HepG2 (cell line): Measurements from ENCODE around the gene LGALS4. TPM values are rescaled to one million over a fixed set of nuclear protein-coding genes. Genes with fewer than 3 reads are reported as not detected.

Source experiments
- AHDC1 ChIP-seq: sonication (generic); formaldehyde crosslinking; IDR thresholded peaks from 2 replicates; pipeline ENCODE4 v1.5.1; 2020; ENCODE audit warnings: mild to moderate bottlenecking, missing genetic modification reagents, borderline replicate concordance
- CBX5 ChIP-seq: sonication (generic); formaldehyde crosslinking; IDR thresholded peaks from 2 replicates; pipeline ENCODE4 v1.4.0; 2020; ENCODE audit warnings: missing genetic modification reagents, borderline replicate concordance
- SIN3B ChIP-seq: fragments of 150-350 bp; IDR thresholded peaks from 2 replicates; pipeline ENCODE4 v1.6.1; 2014; ENCODE audit warnings: low read length
- ZHX1 ChIP-seq: sonication (generic); formaldehyde crosslinking; IDR thresholded peaks from 2 replicates; pipeline ENCODE4 v1.8.1; 2022; ENCODE audit warnings: low read depth, mild to moderate bottlenecking, missing genetic modification reagents
- ZNF180 ChIP-seq: sonication (generic); formaldehyde crosslinking; IDR thresholded peaks from 2 replicates; pipeline ENCODE4 v1.4.0; 2020; ENCODE audit warnings: low read depth, missing genetic modification reagents, borderline replicate concordance
- ZNF574 ChIP-seq: sonication (generic); formaldehyde crosslinking; IDR thresholded peaks from 2 replicates; pipeline ENCODE4 v1.4.0; 2020; ENCODE audit warnings: missing genetic modification reagents
- ZSCAN25 ChIP-seq: sonication (generic); formaldehyde crosslinking; IDR thresholded peaks from 2 replicates; pipeline ENCODE4 v1.8.0; 2022; ENCODE audit warnings: mild to moderate bottlenecking, missing genetic modification reagents
- ZSCAN9 ChIP-seq: IDR thresholded peaks from 2 replicates; pipeline ENCODE4 v1.6.1; 2016; ENCODE audit warnings: borderline replicate concordance
- polyA plus RNA-seq, 8 experiments: library from polyadenylated mRNA; depleted of rRNA in 3 of 8; stranded (reverse) in 7 of 8; unstranded in 1 of 8; fragments of >200 nt; fragmentation: Illumina TruSeq in 4 of 8; extraction: Trizol in 4 of 8; gene quantifications; 2 replicates each; pipeline versions ENCODE4 v1.2.1 to v1.2.3, GENCODE V29; 2011 to 2016; ENCODE audit warnings: low read depth in 4 of 8, missing spikeins in 1 of 8, mixed read lengths in 1 of 8; ENCODE audit not compliant: insufficient read depth in 1 of 8
- total RNA-seq, 5 experiments: library from RNA; depleted of rRNA; stranded (reverse); fragments of >200 nt; fragmentation: Illumina TruSeq; extraction: Trizol; gene quantifications; 2 replicates each; pipeline ENCODE4 v1.2.3, GENCODE V29; 2016; ENCODE audit warnings: low read depth in 1 of 5
- TF ChIP-seq, protein P1 (sequence below): sonication (generic); formaldehyde crosslinking; IDR thresholded peaks from 2 replicates; pipeline ENCODE4 v1.8.0; 2022; ENCODE audit warnings: mild to moderate bottlenecking, missing genetic modification reagents, moderate library complexity
- TF ChIP-seq, protein P2 (sequence below): sonication (generic); formaldehyde crosslinking; IDR thresholded peaks from 2 replicates; pipeline ENCODE4 v1.4.0; 2020; ENCODE audit warnings: missing genetic modification reagents
- TF ChIP-seq, protein P3 (sequence below): sonication (generic); formaldehyde crosslinking; IDR thresholded peaks from 2 replicates; pipeline ENCODE4 v1.4.0; 2020; ENCODE audit warnings: missing genetic modification reagents, low read depth, mild to moderate bottlenecking, borderline replicate concordance

The LGALS4 gene
- total and polyA plus RNA-seq, 2 of the 13 experiments (the other 11 are each of a cell fraction or from before 2014, with no cell fraction given): 0.24 to 0.71 TPM

DNA sequence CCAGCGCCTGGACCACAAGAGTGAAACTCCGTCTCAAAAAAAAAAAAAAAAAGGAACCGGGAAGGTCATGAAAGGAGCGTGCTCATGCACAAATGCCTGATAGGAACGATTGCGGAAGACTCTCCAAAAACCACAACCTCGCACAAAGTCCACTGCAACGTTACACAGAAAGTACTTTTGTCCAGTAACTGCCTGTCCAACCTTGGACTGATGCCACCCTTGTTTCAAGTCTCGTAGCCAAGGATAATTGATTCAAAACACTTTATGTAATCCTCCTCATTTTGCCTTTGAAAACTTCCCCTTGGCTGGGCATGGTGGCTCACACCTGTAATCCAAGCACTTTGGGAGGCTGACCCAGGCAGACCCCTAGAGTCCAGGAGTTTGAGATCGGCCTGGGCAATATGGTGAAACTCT lies 53.1 kb downstream of the LGALS4 start (continued):
- TF ChIP-seq ZNF574 (CRISPR knock-in tag): peak; percentile 57
- no peak for TF ChIP-seq ZSCAN25
- no peak for TF ChIP-seq ZNF180 (CRISPR knock-in tag)
- TF ChIP-seq, protein P1, sequence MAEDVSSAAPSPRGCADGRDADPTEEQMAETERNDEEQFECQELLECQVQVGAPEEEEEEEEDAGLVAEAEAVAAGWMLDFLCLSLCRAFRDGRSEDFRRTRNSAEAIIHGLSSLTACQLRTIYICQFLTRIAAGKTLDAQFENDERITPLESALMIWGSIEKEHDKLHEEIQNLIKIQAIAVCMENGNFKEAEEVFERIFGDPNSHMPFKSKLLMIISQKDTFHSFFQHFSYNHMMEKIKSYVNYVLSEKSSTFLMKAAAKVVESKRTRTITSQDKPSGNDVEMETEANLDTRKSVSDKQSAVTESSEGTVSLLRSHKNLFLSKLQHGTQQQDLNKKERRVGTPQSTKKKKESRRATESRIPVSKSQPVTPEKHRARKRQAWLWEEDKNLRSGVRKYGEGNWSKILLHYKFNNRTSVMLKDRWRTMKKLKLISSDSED: no peak
- TF ChIP-seq AHDC1: peak; percentile 58; the same call in 1 of the 2 replicates
- no peak; the same call in 1 of the 2 replicates for TF ChIP-seq ZHX1 (CRISPR knock-in tag)
- no peak; the same call in 1 of the 2 replicates for TF ChIP-seq CBX5 (CRISPR knock-in tag)
- TF ChIP-seq SIN3B: no peak
- peak; percentile 84; the same call in 1 of the 2 replicates for TF ChIP-seq ZSCAN9
- TF ChIP-seq, protein P2, sequence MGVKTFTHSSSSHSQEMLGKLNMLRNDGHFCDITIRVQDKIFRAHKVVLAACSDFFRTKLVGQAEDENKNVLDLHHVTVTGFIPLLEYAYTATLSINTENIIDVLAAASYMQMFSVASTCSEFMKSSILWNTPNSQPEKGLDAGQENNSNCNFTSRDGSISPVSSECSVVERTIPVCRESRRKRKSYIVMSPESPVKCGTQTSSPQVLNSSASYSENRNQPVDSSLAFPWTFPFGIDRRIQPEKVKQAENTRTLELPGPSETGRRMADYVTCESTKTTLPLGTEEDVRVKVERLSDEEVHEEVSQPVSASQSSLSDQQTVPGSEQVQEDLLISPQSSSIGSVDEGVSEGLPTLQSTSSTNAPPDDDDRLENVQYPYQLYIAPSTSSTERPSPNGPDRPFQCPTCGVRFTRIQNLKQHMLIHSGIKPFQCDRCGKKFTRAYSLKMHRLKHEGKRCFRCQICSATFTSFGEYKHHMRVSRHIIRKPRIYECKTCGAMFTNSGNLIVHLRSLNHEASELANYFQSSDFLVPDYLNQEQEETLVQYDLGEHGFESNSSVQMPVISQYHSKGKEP (CRISPR knock-in tag): no peak
- TF ChIP-seq, protein P3, sequence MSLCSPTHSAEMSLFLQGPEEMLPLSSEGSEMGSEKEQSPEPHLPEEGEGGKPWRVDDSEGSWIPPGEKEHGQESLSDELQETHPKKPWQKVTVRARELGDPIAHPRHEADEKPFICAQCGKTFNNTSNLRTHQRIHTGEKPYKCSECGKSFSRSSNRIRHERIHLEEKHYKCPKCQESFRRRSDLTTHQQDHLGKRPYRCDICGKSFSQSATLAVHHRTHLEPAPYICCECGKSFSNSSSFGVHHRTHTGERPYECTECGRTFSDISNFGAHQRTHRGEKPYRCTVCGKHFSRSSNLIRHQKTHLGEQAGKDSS (CRISPR knock-in tag): peak; percentile 72; the same call in 1 of the 2 replicates
